Gastroesophageal sphincter (tissue), 3 donors: ENCODE results near the gene PTPRN2.

Source experiments
- CTCF ChIP-seq, 4 experiments: fragments of 200-600 bp in 2 of 4; fragments of 450-650 bp in 2 of 4; sonication (generic) in 1 of 4; IDR thresholded peaks; one replicate each; pipeline ENCODE4 v1.5.1; 2017 to 2019; ENCODE audit warnings: antibody characterized with exemption in 4 of 4, mild to moderate bottlenecking in 2 of 4, moderate library complexity in 2 of 4
- POLR2A ChIP-seq, 2 donors: fragments of 450-650 bp; IDR thresholded peaks; one replicate each; pipeline ENCODE4 v1.6.1; 2017; ENCODE audit warnings: antibody characterized with exemption in 2 of 2, mild to moderate bottlenecking in 2 of 2, moderate library complexity in 1 of 2
- POLR2AphosphoS5 ChIP-seq: sonication (generic); formaldehyde crosslinking; IDR thresholded peaks from one replicate; pipeline ENCODE4 v1.6.1; 2017; ENCODE audit warnings: antibody characterized with exemption

- TF ChIP-seq CTCF (IDR thresholded peaks at IDR 0.05): no peak
- no peak for TF ChIP-seq POLR2A (IDR thresholded peaks at IDR 0.05)
- TF ChIP-seq POLR2AphosphoS5: no peak
These were observed 86.1 kb downstream of the PTPRN2 start for GRCh38 chr7:158501393-158502067.
